Femur (tissue), 1 donor: ENCODE measurements around the gene EML4.
"Not testable (repeated sequence)": the region's sequence is repeated elsewhere in the genome, so short reads cannot be mapped to it uniquely, and the experiment has no call there.

Experiments
- DNase-seq: peaks from one replicate; pipeline ENCODE4 v3.0.0-alpha.2; 2017

Gene EML4

GRCh38 chr2:42314892-42315468 is 145.8 kb downstream of the EML4 start:
- DNase-seq = no peak

DNA sequence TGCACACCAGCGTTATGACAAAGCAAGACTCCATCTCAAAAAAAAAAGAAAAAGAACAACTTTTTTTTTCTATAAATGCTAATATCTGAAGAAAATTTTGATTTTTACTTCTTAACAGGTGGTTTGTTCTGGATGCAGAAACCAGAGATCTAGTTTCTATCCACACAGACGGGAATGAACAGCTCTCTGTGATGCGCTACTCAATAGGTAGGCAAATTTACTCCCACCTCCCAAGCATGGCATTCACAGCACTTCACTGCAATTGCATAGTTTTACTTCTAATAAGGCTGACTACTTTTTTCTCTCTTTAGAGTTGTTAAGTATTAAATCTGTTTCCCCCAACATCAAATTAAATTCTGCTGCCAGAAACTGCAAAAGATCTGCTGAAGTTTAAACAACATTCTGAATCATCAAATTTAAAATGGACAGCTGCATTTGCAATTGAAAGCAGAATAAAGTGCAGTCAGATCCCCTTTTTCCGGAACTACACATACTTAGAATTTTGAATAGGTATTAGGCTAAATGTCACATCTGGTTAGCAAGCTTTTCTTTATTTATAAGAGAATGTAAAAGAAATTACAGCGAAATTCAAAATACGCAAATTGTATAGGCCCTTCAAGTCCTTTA is 146.8 kb downstream of the EML4 start:
- DNase-seq = no peak

GRCh38 chr2:42316910-42317309 is 147.8 kb downstream of the EML4 start:
- no peak for DNase-seq

GRCh38 chr2:42317486-42317885 is 148.3 kb downstream of the EML4 start:
- no peak for DNase-seq

- no peak for DNase-seq
Measured at GRCh38 chr2:42317945-42318344, 148.8 kb downstream of the EML4 start.

- DNase-seq = no peak
Measured at GRCh38 chr2:42319265-42319664, 150.1 kb downstream of the EML4 start.

DNA sequence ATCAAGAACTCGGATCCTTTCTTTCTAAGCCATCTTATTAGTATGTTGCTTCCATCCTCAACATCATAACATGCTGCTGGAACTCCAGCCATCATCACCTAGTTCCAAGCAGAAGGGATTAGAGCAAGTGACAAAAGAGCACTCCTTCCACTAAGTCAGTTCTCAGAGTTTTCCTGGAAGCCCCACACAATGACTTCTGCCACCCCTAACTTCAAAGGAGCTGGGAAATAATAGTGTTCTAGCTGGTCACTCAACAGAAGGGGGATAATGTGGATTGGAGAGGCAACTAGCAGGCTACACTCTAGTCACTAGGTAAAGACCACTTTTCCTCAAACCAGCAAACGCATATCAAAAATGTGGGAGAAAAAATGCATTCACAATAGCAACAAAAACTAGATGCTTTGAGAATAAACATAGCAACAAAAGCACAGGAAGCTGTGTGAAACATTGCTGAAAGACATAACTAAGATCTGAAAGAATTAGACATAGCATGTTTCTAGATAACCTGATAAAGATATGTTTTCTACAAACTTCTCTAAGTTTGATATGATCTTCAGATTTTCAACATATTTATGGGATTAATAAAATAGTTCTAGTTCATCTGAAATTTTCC is 152.4 kb downstream of the EML4 start:
- DNase-seq = no peak

- DNase-seq = no peak
Measured at GRCh38 chr2:42324244-42324643, 155.1 kb downstream of the EML4 start.

GRCh38 chr2:42324949-42325348 is 155.8 kb downstream of the EML4 start:
- DNase-seq = no peak

DNA sequence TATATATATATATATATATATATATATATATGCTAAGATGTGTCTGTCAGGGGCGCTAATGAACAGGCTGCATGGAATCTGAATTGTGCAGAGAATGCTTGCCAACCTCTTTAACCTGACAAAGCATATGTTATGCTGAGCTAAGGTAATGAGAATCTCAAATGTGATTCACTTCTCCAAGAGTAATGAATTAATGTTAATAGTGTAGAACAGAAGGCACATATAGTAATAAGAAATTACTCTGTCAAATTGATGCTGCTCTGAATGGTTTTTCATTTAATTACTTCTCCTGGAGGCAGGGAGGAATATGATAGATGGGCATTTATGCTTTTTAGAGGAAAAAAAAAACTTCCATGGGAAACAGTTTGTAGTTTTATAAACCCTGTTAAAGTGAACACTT is 156.5 kb downstream of the EML4 start:
- no peak for DNase-seq

GRCh38 chr2:42327125-42327524 is 158.0 kb downstream of the EML4 start:
- DNase-seq = no peak

- DNase-seq = no peak
Measured at GRCh38 chr2:42328148-42328833, 159.1 kb downstream of the EML4 start.

GRCh38 chr2:42328923-42329322 is 159.8 kb downstream of the EML4 start:
- DNase-seq = no peak

GRCh38 chr2:42329736-42330135 is 160.6 kb downstream of the EML4 start:
- no peak for DNase-seq

DNA sequence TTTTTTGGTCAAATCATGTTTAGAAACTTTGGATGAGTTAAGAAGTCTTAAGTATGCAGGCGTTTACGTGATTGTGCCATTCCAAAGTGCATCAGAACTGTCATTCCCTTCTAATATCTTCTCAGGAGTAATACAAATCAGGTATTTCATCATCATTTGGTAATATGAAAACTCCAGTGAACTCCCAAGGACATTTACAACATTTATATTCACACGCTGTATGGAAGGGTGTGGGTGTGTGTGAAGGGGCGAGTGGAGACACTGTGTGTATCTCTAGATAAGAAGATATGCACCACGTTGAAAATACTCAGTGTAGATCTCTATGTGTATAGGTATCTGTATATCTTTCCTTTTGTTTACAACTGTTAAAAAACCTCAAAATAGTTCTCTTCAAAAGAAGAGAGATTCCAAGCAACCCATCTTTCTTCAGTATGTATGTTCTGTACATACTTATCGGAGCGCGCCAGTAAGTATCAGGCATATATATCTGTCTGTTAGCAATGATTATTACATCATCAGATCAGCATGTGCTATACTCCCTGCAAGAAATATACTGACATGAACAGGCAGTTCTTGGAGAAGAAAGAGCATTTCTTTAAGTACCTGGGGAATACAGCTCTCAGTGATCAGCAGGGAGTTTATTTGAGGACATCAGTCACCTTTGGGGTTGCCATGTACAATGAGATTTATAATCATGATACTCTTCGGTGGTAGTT is 162.6 kb downstream of the EML4 start:
- no peak for DNase-seq

DNA sequence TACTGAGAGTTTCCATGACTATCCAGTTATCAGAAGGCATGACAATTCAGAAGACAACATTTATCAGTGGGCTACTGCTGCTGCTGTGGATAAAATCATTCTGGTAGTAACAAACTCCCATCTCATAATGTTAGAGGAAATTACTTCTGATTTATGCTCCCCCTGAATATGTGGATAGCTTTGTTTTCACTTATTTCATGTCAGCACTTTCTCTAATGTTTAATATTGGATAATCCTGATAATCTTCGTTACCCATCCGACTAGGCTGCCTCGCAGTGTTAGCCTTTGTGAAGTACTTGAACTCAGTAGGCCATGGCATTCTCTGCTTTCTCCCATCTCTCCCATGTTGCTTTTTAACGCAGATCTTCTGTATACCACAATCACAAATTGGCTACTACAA is 163.4 kb downstream of the EML4 start:
- no peak for DNase-seq

DNA sequence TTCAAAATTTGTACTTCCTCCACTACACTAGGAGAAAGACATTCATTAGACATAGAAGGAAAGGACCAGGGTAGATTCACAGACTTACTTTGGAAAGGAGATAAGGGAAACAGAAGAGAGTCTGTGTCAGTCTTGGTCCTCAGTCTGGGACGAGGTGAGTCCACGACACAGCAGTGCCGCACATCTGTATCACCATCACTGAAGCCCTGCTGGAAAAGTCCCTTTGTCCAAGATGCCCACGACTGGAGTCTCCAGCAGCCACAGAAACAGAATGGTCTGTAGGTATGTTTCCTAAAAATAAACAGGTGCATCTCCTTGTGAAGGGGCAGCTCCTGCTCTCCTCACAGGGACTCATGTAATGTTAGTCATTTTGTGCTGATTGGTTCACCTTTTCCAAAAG is 164.4 kb downstream of the EML4 start:
- DNase-seq = no peak

GRCh38 chr2:42334220-42334619 is 165.1 kb downstream of the EML4 start:
- no peak for DNase-seq

DNA sequence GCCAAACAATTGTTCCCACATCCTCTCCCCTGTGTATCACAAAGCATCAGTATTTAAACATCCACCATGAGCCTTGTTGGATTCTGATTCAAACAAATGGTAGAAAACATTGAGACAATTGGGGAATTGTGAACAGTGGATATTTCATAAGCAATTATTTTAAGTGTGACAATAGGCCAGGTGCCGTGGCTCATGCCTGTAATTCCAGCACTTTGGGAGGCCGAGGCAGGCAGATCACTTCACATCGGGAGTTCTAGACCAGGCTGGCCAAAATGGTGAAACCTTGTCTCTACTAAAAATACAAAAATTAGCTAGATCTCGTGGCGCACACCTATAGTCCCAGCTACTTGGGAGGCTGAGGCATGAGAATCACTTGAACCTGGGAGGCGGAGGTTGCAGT is 165.7 kb downstream of the EML4 start:
- DNase-seq = not testable (repeated sequence)

DNA sequence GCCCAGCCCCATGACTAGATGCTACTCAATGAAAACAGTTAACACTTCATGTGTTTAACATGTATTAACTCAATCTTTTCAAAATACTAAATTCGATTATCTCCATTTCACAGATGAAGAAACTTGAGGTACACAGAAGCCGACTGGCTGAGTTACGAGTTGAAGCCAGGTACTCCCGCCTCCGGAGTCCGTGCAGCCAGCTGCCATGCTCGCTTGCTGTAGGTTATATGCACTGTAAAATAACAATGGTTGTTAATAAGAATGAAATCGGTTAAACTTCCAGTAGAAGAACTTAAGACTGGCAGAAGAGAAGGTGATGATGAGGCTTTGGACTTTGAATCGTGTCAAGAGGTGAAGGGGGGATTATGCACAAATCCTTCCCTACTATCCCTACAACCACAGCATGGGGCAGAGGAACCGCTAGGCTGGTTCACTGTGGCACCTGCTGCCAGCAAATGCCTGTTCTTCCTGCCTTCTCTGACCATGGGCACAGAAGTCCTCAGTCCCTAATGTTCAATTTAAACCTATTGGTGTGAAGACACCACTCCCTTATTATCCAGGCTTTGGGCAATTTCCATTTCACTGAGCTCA is 166.5 kb downstream of the EML4 start:
- DNase-seq = no peak

GRCh38 chr2:42336361-42336965 is 167.3 kb downstream of the EML4 start:
- no peak for DNase-seq

DNA sequence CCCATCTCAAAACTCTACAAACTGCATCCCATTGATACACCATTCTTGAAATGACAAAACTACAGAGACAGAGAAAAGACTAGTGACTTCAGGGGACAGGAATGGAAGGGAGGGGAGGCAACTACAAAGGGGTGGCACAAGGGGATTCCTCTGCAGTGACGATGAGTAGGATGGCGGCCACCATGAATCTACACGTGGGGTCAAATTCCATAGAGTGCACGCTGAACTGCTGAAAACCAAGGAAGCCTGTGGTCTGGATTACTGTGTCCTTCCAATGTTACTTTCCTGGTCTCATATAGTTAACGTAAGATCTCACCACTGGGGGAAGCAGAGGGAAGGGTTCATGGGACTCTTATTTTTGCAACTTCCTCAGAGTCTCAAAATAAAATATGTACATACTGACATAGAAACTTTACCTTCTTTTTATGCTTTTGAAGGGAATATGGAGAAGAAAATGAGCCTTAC is 168.2 kb downstream of the EML4 start:
- DNase-seq = no peak
